ENCODE measurements around the gene PCCA.

Gene PCCA

GRCh38 chr13:100364591-100364990, 275.7 kb downstream of the PCCA start:
- TF ChIP-seq TCF4 (CRISPR knock-in tag; IDR thresholded peaks at IDR 0.05; ENCODE audit: borderline replicate concordance) (no peak), OSR1 (CRISPR knock-in tag; IDR thresholded peaks at IDR 0.05) (no peak), GLIS3 (CRISPR knock-in tag; IDR thresholded peaks at IDR 0.05) (no peak), ZC3H10 (CRISPR knock-in tag; IDR thresholded peaks at IDR 0.05) (no peak), PPARA (CRISPR knock-in tag; IDR thresholded peaks at IDR 0.05; ENCODE audit: borderline replicate concordance) (no peak), TOX (CRISPR knock-in tag; IDR thresholded peaks at IDR 0.05; ENCODE audit: borderline replicate concordance) (no peak), ARNTL (CRISPR knock-in tag; IDR thresholded peaks at IDR 0.05; ENCODE audit: borderline replicate concordance, low read depth) (no peak), ZNF8 (CRISPR knock-in tag; IDR thresholded peaks at IDR 0.05) (no peak), BACH2 (CRISPR knock-in tag; IDR thresholded peaks at IDR 0.05; ENCODE audit: borderline replicate concordance) (no peak), ESRRG (CRISPR knock-in tag; IDR thresholded peaks at IDR 0.05) (no peak), CSDC2 (CRISPR knock-in tag; IDR thresholded peaks at IDR 0.05) (no peak), ZFP30 (CRISPR knock-in tag; IDR thresholded peaks at IDR 0.05) (no peak), SNAI2 (CRISPR knock-in tag; IDR thresholded peaks at IDR 0.05) (no peak), ZNF565 (CRISPR knock-in tag; conservative IDR thresholded peaks at IDR 0.05; ENCODE audit: low read depth) (no peak)
- TF ChIP-seq, protein P1, sequence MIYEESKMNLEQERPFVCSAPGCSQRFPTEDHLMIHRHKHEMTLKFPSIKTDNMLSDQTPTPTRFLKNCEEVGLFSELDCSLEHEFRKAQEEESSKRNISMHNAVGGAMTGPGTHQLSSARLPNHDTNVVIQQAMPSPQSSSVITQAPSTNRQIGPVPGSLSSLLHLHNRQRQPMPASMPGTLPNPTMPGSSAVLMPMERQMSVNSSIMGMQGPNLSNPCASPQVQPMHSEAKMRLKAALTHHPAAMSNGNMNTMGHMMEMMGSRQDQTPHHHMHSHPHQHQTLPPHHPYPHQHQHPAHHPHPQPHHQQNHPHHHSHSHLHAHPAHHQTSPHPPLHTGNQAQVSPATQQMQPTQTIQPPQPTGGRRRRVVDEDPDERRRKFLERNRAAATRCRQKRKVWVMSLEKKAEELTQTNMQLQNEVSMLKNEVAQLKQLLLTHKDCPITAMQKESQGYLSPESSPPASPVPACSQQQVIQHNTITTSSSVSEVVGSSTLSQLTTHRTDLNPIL (CRISPR knock-in tag; IDR thresholded peaks at IDR 0.05; ENCODE audit: low read depth) = no peak
- TF ChIP-seq, protein P2, sequence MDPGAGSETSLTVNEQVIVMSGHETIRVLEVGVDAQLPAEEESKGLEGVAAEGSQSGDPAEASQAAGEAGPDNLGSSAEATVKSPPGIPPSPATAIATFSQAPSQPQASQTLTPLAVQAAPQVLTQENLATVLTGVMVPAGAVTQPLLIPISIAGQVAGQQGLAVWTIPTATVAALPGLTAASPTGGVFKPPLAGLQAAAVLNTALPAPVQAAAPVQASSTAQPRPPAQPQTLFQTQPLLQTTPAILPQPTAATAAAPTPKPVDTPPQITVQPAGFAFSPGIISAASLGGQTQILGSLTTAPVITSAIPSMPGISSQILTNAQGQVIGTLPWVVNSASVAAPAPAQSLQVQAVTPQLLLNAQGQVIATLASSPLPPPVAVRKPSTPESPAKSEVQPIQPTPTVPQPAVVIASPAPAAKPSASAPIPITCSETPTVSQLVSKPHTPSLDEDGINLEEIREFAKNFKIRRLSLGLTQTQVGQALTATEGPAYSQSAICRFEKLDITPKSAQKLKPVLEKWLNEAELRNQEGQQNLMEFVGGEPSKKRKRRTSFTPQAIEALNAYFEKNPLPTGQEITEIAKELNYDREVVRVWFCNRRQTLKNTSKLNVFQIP (CRISPR knock-in tag; IDR thresholded peaks at IDR 0.05; ENCODE audit: borderline replicate concordance, low read depth) = no peak
- TF ChIP-seq, protein P3, sequence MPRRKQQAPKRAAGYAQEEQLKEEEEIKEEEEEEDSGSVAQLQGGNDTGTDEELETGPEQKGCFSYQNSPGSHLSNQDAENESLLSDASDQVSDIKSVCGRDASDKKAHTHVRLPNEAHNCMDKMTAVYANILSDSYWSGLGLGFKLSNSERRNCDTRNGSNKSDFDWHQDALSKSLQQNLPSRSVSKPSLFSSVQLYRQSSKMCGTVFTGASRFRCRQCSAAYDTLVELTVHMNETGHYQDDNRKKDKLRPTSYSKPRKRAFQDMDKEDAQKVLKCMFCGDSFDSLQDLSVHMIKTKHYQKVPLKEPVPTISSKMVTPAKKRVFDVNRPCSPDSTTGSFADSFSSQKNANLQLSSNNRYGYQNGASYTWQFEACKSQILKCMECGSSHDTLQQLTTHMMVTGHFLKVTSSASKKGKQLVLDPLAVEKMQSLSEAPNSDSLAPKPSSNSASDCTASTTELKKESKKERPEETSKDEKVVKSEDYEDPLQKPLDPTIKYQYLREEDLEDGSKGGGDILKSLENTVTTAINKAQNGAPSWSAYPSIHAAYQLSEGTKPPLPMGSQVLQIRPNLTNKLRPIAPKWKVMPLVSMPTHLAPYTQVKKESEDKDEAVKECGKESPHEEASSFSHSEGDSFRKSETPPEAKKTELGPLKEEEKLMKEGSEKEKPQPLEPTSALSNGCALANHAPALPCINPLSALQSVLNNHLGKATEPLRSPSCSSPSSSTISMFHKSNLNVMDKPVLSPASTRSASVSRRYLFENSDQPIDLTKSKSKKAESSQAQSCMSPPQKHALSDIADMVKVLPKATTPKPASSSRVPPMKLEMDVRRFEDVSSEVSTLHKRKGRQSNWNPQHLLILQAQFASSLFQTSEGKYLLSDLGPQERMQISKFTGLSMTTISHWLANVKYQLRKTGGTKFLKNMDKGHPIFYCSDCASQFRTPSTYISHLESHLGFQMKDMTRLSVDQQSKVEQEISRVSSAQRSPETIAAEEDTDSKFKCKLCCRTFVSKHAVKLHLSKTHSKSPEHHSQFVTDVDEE (CRISPR knock-in tag; IDR thresholded peaks at IDR 0.05) = no peak
- TF ChIP-seq, protein P4, sequence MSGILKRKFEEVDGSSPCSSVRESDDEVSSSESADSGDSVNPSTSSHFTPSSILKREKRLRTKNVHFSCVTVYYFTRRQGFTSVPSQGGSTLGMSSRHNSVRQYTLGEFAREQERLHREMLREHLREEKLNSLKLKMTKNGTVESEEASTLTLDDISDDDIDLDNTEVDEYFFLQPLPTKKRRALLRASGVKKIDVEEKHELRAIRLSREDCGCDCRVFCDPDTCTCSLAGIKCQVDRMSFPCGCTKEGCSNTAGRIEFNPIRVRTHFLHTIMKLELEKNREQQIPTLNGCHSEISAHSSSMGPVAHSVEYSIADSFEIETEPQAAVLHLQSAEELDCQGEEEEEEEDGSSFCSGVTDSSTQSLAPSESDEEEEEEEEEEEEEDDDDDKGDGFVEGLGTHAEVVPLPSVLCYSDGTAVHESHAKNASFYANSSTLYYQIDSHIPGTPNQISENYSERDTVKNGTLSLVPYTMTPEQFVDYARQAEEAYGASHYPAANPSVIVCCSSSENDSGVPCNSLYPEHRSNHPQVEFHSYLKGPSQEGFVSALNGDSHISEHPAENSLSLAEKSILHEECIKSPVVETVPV (CRISPR knock-in tag; IDR thresholded peaks at IDR 0.05) = no peak
- TF ChIP-seq, protein P5, sequence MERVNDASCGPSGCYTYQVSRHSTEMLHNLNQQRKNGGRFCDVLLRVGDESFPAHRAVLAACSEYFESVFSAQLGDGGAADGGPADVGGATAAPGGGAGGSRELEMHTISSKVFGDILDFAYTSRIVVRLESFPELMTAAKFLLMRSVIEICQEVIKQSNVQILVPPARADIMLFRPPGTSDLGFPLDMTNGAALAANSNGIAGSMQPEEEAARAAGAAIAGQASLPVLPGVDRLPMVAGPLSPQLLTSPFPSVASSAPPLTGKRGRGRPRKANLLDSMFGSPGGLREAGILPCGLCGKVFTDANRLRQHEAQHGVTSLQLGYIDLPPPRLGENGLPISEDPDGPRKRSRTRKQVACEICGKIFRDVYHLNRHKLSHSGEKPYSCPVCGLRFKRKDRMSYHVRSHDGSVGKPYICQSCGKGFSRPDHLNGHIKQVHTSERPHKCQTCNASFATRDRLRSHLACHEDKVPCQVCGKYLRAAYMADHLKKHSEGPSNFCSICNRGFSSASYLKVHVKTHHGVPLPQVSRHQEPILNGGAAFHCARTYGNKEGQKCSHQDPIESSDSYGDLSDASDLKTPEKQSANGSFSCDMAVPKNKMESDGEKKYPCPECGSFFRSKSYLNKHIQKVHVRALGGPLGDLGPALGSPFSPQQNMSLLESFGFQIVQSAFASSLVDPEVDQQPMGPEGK (CRISPR knock-in tag; IDR thresholded peaks at IDR 0.05; ENCODE audit: borderline replicate concordance) = no peak
- no peak for ATAC-seq

GRCh38 chr13:100365680-100366079, 276.8 kb downstream of the PCCA start:
- no peak for ATAC-seq

More at GRCh38 chr13:100365680-100366079, 276.8 kb downstream of the PCCA start:
- no peak for TF ChIP-seq ZNF565 (CRISPR knock-in tag; conservative IDR thresholded peaks at IDR 0.05; ENCODE audit: low read depth)
- TF ChIP-seq, protein P5 (CRISPR knock-in tag; IDR thresholded peaks at IDR 0.05; ENCODE audit: borderline replicate concordance) = no peak
- TF ChIP-seq ZFP3 (CRISPR knock-in tag; IDR thresholded peaks at IDR 0.05) = no peak
- no peak for TF ChIP-seq TOX (CRISPR knock-in tag; IDR thresholded peaks at IDR 0.05; ENCODE audit: borderline replicate concordance)
- no peak for TF ChIP-seq SNAI2 (CRISPR knock-in tag; IDR thresholded peaks at IDR 0.05)
- no peak for TF ChIP-seq ZC3H10 (CRISPR knock-in tag; IDR thresholded peaks at IDR 0.05)
- TF ChIP-seq PPARA (CRISPR knock-in tag; IDR thresholded peaks at IDR 0.05; ENCODE audit: borderline replicate concordance) = no peak
- TF ChIP-seq, protein P3 (CRISPR knock-in tag; IDR thresholded peaks at IDR 0.05) = no peak
- no peak for TF ChIP-seq RARB (CRISPR knock-in tag; IDR thresholded peaks at IDR 0.05)
- no peak for TF ChIP-seq ARNTL (CRISPR knock-in tag; IDR thresholded peaks at IDR 0.05; ENCODE audit: borderline replicate concordance, low read depth)
- TF ChIP-seq CSDC2 (CRISPR knock-in tag; IDR thresholded peaks at IDR 0.05) = no peak
- TF ChIP-seq, protein P4 (CRISPR knock-in tag; IDR thresholded peaks at IDR 0.05) = no peak
- no peak for TF ChIP-seq OSR1 (CRISPR knock-in tag; IDR thresholded peaks at IDR 0.05)

All from SK-N-SH treated with all-trans-retinoic acid at 6 μM for 48 hours (cell line).